ENCODE results near the gene RALGPS1.

Gene RALGPS1

GRCh38 chr9:127083138-127083980 lies 168.8 kb downstream of the RALGPS1 start:
- DNase-seq: no peak

GRCh38 chr9:127084076-127085039 lies 169.8 kb downstream of the RALGPS1 start:
- no peak for DNase-seq

- no peak for DNase-seq
These were observed 170.6 kb downstream of the RALGPS1 start for GRCh38 chr9:127085186-127085585.

GRCh38 chr9:127086771-127087170 lies 172.2 kb downstream of the RALGPS1 start:
- DNase-seq: no peak

GRCh38 chr9:127087411-127087810 lies 172.8 kb downstream of the RALGPS1 start:
- DNase-seq: no peak

- DNase-seq: no peak
These were observed 173.3 kb downstream of the RALGPS1 start for GRCh38 chr9:127087836-127088235.

GRCh38 chr9:127088724-127089615 lies 174.4 kb downstream of the RALGPS1 start:
- DNase-seq: no peak

GRCh38 chr9:127089631-127090081 lies 175.1 kb downstream of the RALGPS1 start:
- DNase-seq: no peak

GRCh38 chr9:127090341-127090985 lies 175.9 kb downstream of the RALGPS1 start:
- no peak for DNase-seq

GRCh38 chr9:127091526-127091925 lies 176.9 kb downstream of the RALGPS1 start:
- no peak for DNase-seq

GRCh38 chr9:127092041-127092608 lies 177.5 kb downstream of the RALGPS1 start:
- no peak for DNase-seq

GRCh38 chr9:127093319-127094020 lies 178.9 kb downstream of the RALGPS1 start:
- no peak for DNase-seq

- no peak for DNase-seq
These were observed 180.8 kb downstream of the RALGPS1 start for GRCh38 chr9:127095411-127095810.

GRCh38 chr9:127096208-127096607 lies 181.6 kb downstream of the RALGPS1 start:
- no peak for DNase-seq

- DNase-seq: no peak
These were observed 183.1 kb downstream of the RALGPS1 start for GRCh38 chr9:127097683-127098082.

GRCh38 chr9:127098916-127099553 lies 184.5 kb downstream of the RALGPS1 start:
- DNase-seq: no peak

- DNase-seq: no peak
These were observed 185.1 kb downstream of the RALGPS1 start for GRCh38 chr9:127099664-127100063.

GRCh38 chr9:127102176-127102575 lies 187.6 kb downstream of the RALGPS1 start:
- DNase-seq: no peak

- no peak for DNase-seq
These were observed 188.2 kb downstream of the RALGPS1 start for GRCh38 chr9:127102788-127103187.

GRCh38 chr9:127104581-127105311 lies 190.2 kb downstream of the RALGPS1 start:
- DNase-seq: no peak

All from suppressor macrophage treated with lipopolysaccharide for 1 hour (primary cell).